Gastroesophageal sphincter (tissue), 4 donors: ENCODE measurements around the gene NBR1. TPM values are rescaled to one million over a fixed set of nuclear protein-coding genes. Genes with fewer than 3 reads are reported as not detected.

Experiments
- small RNA-seq, 4 donors: library from RNA; depleted of rRNA; stranded (forward); fragments of <200 nt; gene quantifications; one replicate each; pipeline ENCODE3, GENCODE V24; 2016
- total RNA-seq, 4 donors: library from RNA; depleted of rRNA; stranded (reverse); fragments of >200 nt; gene quantifications; one replicate each; pipeline ENCODE4 v1.1.0, GENCODE V29; 2016

NBR1 gene
- total RNA-seq, 4 donors from 2014 or later: 99.2 to 152 (median 126) TPM

Small RNAs within 50 kb of the gene (small RNA-seq; reads per million reads assigned to genes)
- gene AC060780.2 (0 reads per million in 4 donors), gene AC060780.3 (0 reads per million in 4 donors), gene AC135721.1 (0 reads per million in 4 donors), gene RF00004 (0 reads per million in 4 donors), gene RNU2-1 (0 reads per million in 4 donors)

Other genes starting within 250 kb of the NBR1 start
- gene AARSD1, start 206.8 kb upstream of the NBR1 start, total RNA-seq: 10 to 100 TPM; 10.9 to 39.5 (median 26.3) TPM
- gene PTGES3L, start 191.1 kb upstream of the NBR1 start, total RNA-seq: 10 to 100 TPM in 2 of 4 donors, 1 to 10 TPM in 2; 5.5 to 19.6 (median 10.1) TPM
- gene RUNDC1, start 190.6 kb upstream of the NBR1 start, total RNA-seq: 10 to 100 TPM; 16.4 to 20.9 (median 19.4) TPM
- gene RPL27, start 172.8 kb upstream of the NBR1 start, total RNA-seq: 1,000 to 10,000 TPM in 3 of 4 donors, 100 to 1,000 TPM in 1; 854 to 1,510 (median 1,196) TPM
- gene IFI35, start 164.4 kb upstream of the NBR1 start, total RNA-seq: 10 to 100 TPM; 17.1 to 27.9 (median 22.9) TPM
- gene VAT1, start 148.8 kb upstream of the NBR1 start, total RNA-seq: 100 to 1,000 TPM in 3 of 4 donors, 10 to 100 TPM in 1; 89.2 to 187 (median 139) TPM
- 1 to 10 TPM; 1.5 to 4.5 (median 2.5) TPM for gene RND2, start 146.0 kb upstream of the NBR1 start, total RNA-seq
- 1 to 10 TPM; 4.9 to 7.9 (median 6.1) TPM for gene BRCA1, start 45.9 kb upstream of the NBR1 start, total RNA-seq
- gene TMEM106A, start 40.7 kb downstream of the NBR1 start, total RNA-seq: 10 to 100 TPM in 1 of 4 donors, 1 to 10 TPM in 3; 3.7 to 13.5 (median 4.4) TPM
- gene CCDC200, start 57.4 kb downstream of the NBR1 start, total RNA-seq: not detected
- not detected for gene RNU2-1, start 62.8 kb downstream of the NBR1 start, total RNA-seq
- gene ARL4D, start 227.8 kb downstream of the NBR1 start, total RNA-seq: 10 to 100 TPM; 18.2 to 35.8 (median 20.2) TPM